Activated CD8-positive, alpha-beta memory T cell treated with anti-CD3 and anti-CD28 coated beads, Interleukin-2, amount 50 U/mL, for 1 hour (primary cell): Measurements from ENCODE around the gene FOXC2.
"Not testable (repeated sequence)": the region's sequence is repeated elsewhere in the genome, so short reads cannot be mapped to it uniquely, and the experiment has no call there.

ENCODE experiments used
- DNase-seq: peaks from one replicate; pipeline ENCODE4 v3.0.0-alpha.2; 2020; ENCODE audit errors: extremely low read depth

Gene FOXC2

GRCh38 chr16:86587955-86588354, 21.3 kb downstream of the FOXC2 start:
- DNase-seq = not testable (repeated sequence)

GRCh38 chr16:86590501-86591144, 24.0 kb downstream of the FOXC2 start:
- DNase-seq = no peak

GRCh38 chr16:86591270-86591669, 24.6 kb downstream of the FOXC2 start:
- no peak for DNase-seq

- no peak for DNase-seq
These were observed 27.4 kb downstream of the FOXC2 start for GRCh38 chr16:86593913-86594620.

GRCh38 chr16:86594721-86595120, 28.1 kb downstream of the FOXC2 start:
- DNase-seq = no peak

- DNase-seq = no peak
These were observed 29.5 kb downstream of the FOXC2 start for GRCh38 chr16:86595983-86596605.

- no peak for DNase-seq
These were observed 30.7 kb downstream of the FOXC2 start for GRCh38 chr16:86597126-86597879.

GRCh38 chr16:86597880-86598606, 31.4 kb downstream of the FOXC2 start:
- DNase-seq = no peak

GRCh38 chr16:86598607-86599565, 32.3 kb downstream of the FOXC2 start:
- DNase-seq = no peak

- DNase-seq = no peak
These were observed 34.7 kb downstream of the FOXC2 start for GRCh38 chr16:86601356-86601755.

GRCh38 chr16:86602521-86602920, 35.9 kb downstream of the FOXC2 start:
- no peak for DNase-seq

- DNase-seq = no peak
These were observed 38.0 kb downstream of the FOXC2 start for GRCh38 chr16:86604436-86605193.

GRCh38 chr16:86605950-86606349, 39.3 kb downstream of the FOXC2 start:
- no peak for DNase-seq

- no peak for DNase-seq
These were observed 41.7 kb downstream of the FOXC2 start for GRCh38 chr16:86608301-86608747.

- no peak for DNase-seq
These were observed 42.5 kb downstream of the FOXC2 start for GRCh38 chr16:86609115-86609514.

- no peak for DNase-seq
These were observed 43.0 kb downstream of the FOXC2 start for GRCh38 chr16:86609661-86610060.

GRCh38 chr16:86610779-86611524, 44.3 kb downstream of the FOXC2 start:
- no peak for DNase-seq

GRCh38 chr16:86611525-86611855, 44.9 kb downstream of the FOXC2 start:
- no peak for DNase-seq

- no peak for DNase-seq
These were observed 45.3 kb downstream of the FOXC2 start for GRCh38 chr16:86611941-86612340.
